Left renal cortex interstitium (tissue), 4 donors: Measurements from ENCODE around the gene GP1BB. TPM values are rescaled to one million over a fixed set of nuclear protein-coding genes. Genes with fewer than 3 reads are reported as not detected.
A peak's percentile ranks its signal among the peaks of the same experiment; 100 is the strongest.
"Not testable (repeated sequence)": the region's sequence is repeated elsewhere in the genome, so short reads cannot be mapped to it uniquely, and the experiment has no call there.

Source experiments
- DNase-seq, 4 donors: peaks; one replicate each; pipeline ENCODE4 v3.0.0-alpha.2; 2013; ENCODE audit warnings: low read depth in 4 of 4, low spot score in 2 of 4, missing footprints in 1 of 4
- polyA plus RNA-seq, 4 donors: library from polyadenylated mRNA; unstranded; fragments of 120-200 nt; gene quantifications; one replicate each; pipeline ENCODE4 v1.2.1, GENCODE V29; 2013; ENCODE audit not compliant: insufficient read length in 4 of 4

GP1BB gene
- polyA plus RNA-seq, 4 donors: 3.0 to 6.5 (median 4.2) TPM

DNA sequence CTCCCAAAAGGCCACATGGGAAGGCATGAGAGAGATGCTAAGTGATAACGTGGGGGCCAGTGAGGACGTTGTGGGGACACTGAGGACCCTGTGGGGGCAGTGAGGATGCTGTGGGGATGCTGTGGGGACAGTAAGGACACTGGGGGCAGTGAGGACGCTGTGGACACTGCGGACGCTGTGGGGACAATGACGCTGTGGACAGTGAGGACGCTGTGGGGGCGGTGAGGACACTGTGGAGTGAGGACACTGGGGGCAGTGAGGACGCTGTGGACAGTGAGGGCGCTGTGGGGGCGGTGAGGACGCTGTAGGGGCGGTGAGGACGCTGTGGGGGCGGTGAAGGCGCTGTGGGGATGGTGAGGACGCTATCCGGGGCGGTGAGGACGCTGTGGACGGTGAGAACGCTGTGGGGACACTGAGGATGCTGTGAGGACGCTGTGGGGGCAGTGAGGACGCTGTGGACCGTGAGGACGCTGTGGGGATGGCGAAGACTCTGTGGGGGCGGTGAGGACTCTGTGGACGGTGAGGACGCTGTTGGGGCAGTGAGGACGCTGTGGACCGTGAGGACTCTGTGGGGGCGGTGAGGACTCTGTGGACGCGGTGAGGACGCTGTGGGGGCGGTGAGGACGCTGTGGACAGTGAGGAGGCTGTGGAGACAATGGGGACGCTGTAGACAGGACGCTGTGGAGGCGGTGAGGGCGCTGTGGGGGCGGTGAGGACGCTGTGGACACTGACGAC is 1.8 kb downstream of the GP1BB start:
- DNase-seq: no peak

DNA sequence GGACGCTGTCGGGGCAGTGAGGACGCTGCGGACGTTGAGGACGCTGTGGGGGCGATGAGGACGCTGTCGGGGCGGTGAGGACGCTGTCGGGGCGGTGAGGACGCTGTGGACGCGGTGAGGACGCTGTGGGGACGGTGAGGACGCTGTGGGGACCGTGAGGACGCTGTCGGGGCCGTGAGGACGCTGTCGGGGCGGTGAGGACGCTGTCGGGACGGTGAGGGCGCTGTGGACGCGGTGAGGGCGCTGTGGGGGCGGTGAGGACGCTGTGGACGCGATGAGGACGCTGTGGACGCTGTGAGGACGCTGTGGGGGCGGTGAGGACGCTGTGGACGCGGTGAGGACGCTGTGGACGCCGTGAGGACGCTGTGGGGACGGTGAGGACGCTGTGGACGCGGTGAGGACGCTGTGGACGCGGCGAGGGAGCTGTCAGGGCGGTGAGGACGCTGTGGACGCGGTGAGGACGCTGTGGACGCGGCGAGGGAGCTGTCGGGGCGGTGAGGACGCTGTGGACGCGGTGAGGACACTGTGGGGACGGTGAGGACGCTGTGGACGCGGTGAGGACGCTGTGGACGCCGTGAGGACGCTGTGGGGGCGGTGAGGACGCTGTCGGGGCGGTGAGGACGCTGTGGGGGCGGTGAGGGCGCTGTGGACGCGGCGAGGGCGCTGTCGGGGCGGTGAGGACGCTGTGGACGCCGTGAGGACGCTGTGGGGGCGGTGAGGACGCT is 2.9 kb downstream of the GP1BB start:
- not testable (repeated sequence) for DNase-seq

DNA sequence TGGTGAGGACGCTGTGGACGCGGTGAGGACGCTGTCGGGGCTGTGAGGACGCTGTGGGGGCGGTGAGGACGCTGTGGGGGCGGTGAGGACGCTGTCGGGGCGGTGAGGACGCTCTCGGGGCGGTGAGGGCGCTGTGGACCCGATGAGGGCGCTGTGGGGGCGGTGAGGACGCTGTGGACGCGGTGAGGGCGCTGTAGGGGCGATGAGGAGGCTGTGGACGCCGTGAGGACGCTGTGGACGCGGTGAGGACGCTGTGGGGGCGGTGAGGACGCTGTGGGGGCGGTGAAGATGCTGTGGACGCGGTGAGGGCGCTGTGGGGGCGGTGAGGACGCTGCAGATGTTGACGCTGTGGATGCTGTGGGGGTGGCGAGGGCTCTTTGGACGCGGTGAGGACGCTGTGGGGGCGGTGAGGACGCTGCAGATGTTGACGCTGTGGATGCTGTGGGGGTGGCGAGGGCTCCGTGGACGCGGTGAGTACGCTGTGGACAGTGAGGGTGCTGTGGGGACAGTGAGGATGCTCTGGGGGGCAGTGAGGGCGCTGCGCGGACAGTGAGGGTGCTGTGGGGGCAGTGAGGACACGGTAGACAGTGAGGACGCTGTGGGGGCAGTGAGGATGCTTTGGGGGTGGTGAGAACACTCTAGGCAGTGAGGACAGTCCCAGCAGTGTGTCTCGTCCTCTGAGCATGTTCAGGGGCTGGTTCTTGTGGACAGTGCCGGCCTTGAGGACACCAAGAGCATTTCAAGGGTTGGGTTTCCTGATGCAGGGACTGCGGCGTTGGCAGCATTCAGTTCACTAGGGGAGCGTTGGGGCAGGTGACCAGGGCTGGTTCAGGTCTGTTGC is 4.2 kb downstream of the GP1BB start:
- no peak for DNase-seq

GRCh38 chr22:19728271-19728670 is 4.9 kb downstream of the GP1BB start:
- DNase-seq: no peak

DNA sequence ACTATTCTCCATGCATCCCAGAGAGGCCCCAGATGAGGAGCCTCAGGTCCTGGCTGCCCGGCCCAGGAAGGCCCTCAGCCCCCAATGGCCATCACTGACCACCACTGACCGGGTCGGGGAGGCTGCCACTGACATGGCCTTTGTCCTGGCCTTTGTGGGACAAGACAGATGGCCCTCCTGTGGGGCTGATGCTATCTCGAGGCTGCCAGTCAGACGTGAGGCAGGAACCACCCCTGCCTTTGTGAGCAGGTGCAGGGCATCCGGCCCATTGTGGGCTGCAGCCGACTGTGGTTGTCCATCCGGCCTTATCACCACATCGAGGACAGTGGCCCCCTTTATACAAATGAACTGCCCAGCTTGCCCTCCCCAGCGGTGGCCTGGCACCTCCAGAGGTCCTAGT is 5.5 kb downstream of the GP1BB start:
- DNase-seq: no peak

DNA sequence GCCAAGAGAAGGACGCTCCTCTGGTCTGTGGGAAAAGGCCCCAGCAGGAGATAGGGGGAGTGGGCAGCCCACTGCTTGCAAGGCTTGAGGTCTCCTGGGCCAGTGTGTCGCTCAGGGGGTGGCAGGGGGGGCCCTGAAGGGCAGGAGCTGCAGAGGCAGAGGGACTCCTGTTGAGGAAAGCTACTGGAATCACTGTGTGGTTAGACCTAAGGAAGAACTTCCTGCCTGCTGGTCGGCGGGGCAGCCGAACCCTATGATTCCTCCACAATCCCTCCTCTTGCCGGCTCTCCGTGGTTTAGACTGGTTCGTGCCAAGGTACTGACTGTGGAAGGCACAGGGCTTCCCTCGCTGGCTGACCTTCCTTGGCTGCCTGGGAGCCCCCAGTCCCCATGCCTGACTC is 6.2 kb downstream of the GP1BB start:
- no peak for DNase-seq

- no peak for DNase-seq
Observed at GRCh38 chr22:19730198-19730597, 6.9 kb downstream of the GP1BB start.

DNA sequence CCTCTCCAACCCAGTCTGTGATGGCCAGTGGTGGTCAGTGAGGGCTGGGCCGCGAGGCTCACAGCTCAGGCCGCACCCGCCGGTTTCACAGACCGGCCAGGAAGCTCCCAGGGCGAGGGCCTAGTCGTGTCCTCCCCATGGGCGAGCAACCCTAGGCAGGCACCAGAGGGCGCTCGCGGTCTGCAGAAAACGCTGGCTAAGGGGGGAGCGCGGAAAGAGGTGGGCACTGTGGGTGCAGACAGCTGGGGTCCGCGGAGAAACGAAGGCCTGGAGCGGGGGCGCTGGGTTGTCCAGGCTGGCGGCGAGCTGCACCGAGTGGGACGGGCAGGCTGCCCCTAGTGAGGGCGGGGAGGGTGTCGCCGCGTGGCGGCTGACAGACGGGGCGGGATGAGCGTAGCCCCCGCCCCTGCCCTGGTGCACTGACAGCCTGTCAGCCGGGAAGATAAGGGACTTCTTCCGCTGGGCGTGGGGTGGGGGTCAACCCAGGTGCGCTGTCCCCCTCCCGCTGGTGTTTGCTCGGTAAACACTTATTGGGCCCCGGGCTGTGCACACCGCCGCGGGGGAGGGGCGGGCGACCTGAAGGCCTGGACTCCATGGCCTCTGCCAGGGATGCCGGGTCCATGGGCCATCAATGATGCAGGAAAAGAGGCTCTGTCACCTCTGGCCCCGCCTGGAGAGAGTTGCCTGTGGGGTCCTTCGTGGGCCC is 7.5 kb downstream of the GP1BB start:
- DNase-seq: peak in 3 of 4 donors; percentile 62 to 74 (median 71)

- no peak for DNase-seq
Observed at GRCh38 chr22:19731361-19732135, 8.2 kb downstream of the GP1BB start.

GRCh38 chr22:19732403-19733113 is 9.2 kb downstream of the GP1BB start:
- DNase-seq: no peak

DNA sequence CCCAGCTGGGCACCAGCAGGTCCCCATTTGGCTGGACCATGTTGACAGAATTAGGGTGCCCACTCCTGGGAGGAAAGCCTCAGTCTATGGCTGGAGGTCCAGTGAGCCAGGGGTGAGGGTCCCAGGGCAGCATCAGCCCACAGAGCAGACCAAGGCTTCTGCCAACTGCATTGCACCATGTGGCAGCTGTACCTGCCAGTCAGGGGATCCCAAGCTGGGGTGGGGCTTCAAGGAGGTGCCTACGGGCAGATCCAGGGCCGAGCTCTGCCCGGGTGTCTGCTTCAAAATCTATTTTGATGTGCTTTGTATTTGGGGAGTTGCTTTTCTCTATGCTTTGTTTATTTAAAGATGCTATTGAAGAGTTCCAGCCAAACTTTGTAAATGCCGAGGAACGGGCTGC is 10.4 kb downstream of the GP1BB start:
- no peak for DNase-seq

GRCh38 chr22:19734163-19734562 is 10.8 kb downstream of the GP1BB start:
- DNase-seq: no peak

- no peak for DNase-seq
Observed at GRCh38 chr22:19734837-19735382, 11.6 kb downstream of the GP1BB start.

DNA sequence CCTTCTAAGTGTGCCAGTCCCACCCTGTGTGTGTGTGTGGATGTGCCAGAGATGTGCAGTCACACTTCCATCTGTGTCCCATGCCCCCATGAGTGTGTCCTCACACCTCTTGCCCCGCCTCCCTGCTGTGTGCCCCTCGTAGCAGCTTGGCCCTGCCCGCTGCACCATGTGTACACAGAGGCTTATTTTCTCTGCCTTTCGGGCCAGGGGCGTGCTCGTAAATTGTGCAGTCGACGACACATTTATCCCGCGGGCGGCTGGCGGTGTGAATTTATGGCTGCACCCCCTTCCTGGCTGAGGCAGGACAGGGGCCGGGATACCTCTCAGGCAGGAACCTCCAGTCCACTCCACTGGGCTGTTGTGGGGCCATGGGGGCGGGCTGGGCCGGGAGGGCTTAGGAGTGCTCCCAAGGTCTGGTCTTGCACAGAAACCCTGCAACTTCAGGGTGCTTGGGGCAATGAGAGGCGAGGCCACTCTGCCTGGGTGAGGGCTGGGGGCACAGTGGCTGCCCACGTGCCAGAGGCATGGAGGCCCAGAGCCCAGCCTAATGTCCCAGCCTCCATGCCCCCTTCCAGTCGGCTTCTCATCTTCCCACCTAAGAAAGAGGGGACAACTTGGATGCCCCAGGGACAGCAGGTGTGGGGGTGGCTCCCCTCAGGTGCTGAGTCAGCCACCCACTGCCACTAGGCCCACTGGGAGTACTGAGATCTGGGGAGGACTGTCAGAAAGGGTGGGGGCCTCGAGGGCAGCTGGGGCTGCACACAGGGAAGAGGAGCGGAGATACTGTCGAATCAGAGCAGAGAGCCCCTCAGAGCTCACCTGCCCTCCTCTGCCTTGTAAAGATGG is 12.5 kb downstream of the GP1BB start:
- DNase-seq: no peak

DNA sequence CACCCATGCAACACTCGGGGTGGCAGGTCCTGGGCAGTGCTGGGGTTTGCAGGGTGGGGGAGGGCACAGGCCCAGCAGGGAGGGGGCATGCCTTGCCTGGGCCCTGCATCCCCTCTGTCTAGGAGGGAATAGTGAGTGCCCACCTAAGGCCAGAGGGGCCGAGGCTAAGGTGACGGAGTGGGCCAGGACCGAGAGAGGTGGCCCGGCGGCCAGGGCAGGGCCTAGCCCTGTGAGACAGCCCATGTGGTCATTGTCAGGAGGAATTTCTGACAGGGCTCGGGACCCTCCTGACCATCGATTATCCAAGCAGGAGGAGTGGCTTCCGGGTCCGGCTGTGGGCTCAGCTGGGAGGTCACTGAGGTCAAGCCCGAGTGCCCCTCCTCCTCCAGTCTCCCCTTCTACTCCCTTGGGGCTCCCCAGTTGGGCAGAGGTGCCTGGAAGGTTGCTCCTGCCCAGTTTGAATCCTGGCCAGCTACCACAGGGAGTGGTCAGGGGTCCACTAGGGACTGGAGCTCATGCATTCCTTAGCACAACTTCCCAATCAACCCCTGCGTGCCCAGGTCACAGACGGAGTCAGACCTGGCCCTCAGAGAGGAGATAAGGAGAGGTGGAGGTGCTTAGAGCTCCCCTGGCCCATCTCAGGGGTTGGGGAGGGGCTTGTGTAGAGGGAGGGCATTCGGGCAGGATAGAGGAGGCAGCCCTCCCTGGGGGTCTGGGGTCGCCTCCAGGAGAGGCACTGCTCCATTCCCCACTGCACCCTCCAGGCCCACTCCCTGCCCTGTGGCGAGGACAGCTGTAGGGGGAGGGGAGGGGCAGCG is 14.7 kb downstream of the GP1BB start:
- DNase-seq: no peak

GRCh38 chr22:19738664-19739447 is 15.5 kb downstream of the GP1BB start:
- DNase-seq: no peak
